ENCODE measurements around the gene NOX3.
"Not testable (repeated sequence)": the region's sequence is repeated elsewhere in the genome, so short reads cannot be mapped to it uniquely, and the experiment has no call there.

Gene NOX3

GRCh38 chr6:155455766-155456165 is at the start of gene NOX3:
TSS of gene NOX3 (minus strand) at chr6:155455839. CDS start at chr6:155455800, 39 bp downstream.
- no peak for DNase-seq

- DNase-seq: no peak
Measured at GRCh38 chr6:155504848-155505607, 49.4 kb upstream of the NOX3 start.

GRCh38 chr6:155502393-155502792 is 46.8 kb upstream of the NOX3 start:
- no peak for DNase-seq

DNA sequence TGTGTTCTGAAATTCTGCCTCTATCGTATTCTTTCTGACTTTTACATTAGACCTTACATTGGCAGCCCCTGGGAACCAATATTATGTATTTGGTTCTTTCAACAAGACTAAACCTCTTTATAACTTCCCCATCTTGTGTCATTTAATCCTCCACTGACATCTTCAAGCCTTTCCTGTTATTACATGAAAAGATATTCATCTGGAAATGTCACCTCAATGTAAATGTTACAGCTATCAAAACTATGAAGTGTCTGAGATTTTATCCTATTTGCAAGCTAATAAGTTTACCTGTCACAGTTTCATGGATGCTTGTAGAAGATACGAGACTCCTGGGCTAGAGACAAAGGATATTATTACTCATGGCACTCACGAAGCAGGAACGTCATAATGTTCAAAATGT is 43.9 kb upstream of the NOX3 start:
- DNase-seq: no peak

DNA sequence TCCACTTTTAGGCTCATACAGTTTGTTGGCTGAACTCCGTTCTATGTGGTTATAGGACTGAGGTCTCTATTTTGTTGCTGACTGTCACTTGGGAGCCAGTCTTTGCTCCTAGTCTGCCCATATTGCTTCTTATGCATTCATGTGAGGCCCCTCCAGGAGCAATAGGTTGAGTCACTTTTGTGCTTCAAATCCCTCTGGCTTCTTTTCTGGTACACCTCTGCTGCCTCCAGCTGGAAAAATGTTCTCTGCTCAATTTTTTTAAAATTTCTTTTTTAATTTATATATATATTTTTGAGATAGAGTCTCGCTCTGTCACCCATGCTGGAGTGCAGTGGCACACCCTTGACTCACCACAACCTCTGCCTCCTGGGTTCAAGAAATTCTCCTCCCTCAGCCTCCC is 42.7 kb upstream of the NOX3 start:
- DNase-seq: no peak

GRCh38 chr6:155497273-155497672 is 41.6 kb upstream of the NOX3 start:
- DNase-seq: no peak

DNA sequence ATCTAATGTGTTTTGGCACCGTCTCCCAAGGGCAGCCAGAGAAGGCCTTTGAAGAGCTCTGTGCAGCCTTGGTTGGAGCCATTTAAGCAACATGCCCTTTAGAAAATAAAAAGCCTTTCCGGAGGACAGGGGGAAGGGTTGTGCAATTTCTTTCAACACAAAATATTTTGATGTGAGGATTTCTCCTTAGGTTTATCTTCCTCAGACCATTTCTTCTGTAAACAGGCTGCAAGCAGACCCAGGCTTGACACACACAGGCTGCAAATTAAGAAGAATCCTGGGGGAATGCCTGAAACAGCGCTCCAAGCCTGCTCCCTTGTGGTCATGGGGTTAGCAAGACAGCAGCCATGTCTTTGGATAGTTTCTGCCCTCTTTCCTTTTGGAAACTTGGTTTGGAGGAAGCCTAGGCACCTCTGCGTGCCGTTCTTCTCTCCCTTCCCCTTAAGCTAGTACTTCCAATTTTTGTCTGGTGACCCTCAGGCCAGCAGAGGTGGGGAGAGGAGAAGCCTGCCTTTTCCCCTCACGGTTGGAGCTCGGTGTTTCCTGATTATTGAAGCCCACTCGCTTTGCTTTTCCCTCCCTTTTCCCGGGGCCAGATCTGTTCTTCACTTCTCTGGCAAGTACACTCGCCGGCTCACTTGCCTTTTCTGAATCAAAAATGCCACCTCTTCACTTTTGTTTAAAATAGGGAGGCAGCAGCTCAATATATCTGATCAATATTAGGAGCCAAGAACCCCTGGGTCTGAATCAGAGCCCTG is 39.6 kb upstream of the NOX3 start:
- no peak for DNase-seq

- no peak for DNase-seq
Measured at GRCh38 chr6:155493694-155494143, 38.1 kb upstream of the NOX3 start.

- DNase-seq: no peak
Measured at GRCh38 chr6:155493026-155493693, 37.5 kb upstream of the NOX3 start.

DNA sequence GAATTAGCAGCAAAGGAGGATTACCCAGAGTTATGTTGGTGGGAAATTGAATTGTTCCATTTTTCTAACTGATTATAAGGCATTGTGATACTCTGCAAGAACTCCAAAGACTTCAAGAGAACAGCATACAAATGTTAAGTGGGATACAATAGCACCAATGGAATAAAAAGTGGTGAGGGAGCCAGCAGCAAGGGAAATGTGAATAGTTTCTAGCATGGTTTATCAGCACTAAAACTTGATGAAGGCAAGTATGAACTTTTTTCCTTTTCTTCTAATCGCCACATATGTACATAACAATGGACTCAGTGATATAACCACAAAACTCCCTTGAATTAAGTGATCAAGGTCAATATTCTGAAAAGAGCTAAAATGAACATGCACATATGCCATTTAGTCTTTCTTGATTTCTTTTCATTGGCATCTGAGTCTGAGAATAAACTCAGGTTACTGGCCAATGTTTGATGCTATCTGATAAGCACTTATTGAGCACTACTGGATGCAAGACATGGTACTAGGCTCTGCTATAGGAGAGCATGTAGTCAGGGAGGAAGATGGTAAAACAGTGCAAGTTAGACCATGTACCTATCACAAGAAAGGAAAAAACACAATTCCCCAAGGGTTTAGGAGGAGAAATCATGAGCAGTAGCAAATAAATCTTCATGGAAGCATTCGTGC is 36.6 kb upstream of the NOX3 start:
- no peak for DNase-seq

- no peak for DNase-seq
Measured at GRCh38 chr6:155491421-155491820, 35.8 kb upstream of the NOX3 start.

DNA sequence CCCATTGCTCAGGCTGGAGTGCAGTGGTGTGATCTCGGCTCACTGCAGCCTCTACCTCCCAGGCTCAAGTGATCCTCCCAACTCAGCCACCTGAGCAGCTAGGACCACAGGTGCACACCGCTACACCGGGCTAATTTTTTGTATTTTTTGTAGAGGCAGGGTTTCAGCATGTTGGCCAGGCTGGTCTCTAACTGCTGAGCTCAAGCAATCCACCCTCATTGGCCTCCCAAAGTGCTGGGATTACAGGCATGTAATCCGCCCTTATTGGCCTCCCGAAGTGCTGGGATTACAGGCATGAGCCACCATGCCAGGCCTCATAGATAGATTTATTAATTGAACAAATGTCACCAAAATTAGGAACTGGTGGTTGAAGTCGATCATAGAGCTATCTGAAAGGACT is 32.6 kb upstream of the NOX3 start:
- not testable (repeated sequence) for DNase-seq

DNA sequence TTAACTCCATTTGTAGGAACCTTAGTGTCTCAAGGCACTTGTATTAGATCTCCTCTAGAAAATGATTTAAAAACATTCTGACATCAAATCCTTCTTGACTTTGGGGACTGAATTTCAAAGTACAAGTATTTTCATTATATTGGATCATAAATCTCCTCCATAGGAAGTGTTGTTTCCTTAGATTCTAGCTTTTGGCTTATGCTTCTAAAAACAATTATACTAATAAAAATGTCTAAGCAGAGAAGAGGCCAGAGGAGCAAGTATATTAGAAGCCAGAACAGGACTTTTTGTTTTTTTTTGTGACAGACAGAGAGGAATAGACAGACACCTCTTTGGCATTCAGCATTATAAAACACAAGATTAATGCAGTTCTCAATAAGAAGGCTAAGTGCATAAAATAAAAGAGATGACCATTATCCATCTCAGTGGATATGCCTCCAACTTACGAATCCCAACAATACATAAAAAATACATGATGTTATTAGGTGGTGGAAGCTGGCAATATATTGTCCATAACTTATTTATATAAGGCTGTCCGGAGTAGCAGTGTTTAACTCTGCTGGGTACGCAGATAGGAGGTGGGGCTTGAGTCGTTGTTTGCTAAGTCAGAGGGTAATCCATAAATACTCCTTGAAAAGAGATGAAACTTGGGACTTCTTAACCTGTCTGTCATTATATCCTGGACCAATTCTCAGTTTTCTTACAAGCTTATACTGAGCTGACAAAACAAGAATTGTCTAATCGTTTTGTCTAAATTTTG is 31.9 kb upstream of the NOX3 start:
- no peak for DNase-seq

DNA sequence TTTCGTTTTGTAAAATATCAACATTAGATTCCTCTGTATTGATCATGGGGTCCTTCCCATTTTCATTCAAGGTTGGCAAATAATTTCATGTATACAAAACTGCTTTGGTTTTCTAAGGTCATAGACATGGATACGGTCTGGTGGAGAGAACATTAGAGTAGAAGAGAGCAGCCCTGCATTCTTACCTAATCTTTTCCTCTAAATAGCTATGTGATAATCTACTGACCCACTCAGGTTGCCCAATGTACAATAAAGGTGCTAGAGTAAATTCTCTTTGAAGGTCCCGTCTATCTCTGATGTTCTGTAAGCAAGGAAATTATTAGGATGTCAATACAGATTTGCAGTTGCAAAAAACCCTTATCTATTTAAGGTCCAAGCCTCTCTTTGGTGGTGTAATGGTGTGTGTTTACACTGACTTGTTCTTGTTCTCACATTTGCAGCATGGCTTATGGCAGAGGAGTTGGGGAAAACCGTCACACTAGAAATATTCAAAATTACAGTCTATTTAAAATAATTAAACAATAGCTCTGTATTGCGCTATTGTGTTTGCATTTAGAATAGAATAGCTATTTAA is 31.2 kb upstream of the NOX3 start:
- DNase-seq: no peak

- DNase-seq: no peak
Measured at GRCh38 chr6:155485756-155486155, 30.1 kb upstream of the NOX3 start.

GRCh38 chr6:155483858-155484257 is 28.2 kb upstream of the NOX3 start:
- no peak for DNase-seq

GRCh38 chr6:155481215-155481614 is 25.6 kb upstream of the NOX3 start:
- DNase-seq: no peak

GRCh38 chr6:155473741-155474140 is 18.1 kb upstream of the NOX3 start:
- DNase-seq: no peak

DNA sequence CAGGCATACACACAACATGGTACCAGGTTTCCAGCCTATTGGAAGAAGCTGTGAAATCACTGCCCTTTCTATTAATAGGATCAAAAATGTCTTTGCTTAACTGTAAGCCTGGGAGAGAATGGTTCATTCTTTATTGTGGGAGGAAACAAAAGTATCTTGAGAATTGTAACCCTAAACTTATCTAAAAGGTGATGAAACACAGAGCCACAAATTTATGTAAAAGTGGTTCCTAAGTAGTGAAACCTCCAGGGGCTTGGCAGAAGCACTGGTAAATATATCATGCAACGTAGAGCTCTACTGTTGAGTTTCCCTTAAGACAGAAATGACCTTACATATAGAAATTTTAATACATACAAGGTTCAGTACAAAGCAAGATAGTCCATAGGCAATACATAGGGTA is 17.2 kb upstream of the NOX3 start:
- DNase-seq: no peak

- DNase-seq: not testable (repeated sequence)
Measured at GRCh38 chr6:155470979-155471616, 15.5 kb upstream of the NOX3 start.

- DNase-seq: not testable (repeated sequence)
Measured at GRCh38 chr6:155468543-155468942, 12.9 kb upstream of the NOX3 start.
